ENCODE results near the gene KPNA4.
"Not testable (repeated sequence)": the region's sequence is repeated elsewhere in the genome, so short reads cannot be mapped to it uniquely, and the experiment has no call there.

The KPNA4 gene

GRCh38 chr3:160452251-160452650, 113.1 kb downstream of the KPNA4 start:
- DNase-seq (ENCODE audit: low read depth in 2 of 2, low spot score in 1 of 2), result not testable (repeated sequence)

- DNase-seq (ENCODE audit: low read depth in 2 of 2, low spot score in 1 of 2), result no peak
Measured at GRCh38 chr3:160451602-160452001, 113.8 kb downstream of the KPNA4 start.

- no peak for DNase-seq (ENCODE audit: low read depth in 2 of 2, low spot score in 1 of 2)
Measured at GRCh38 chr3:160450846-160451245, 114.5 kb downstream of the KPNA4 start.

- peak; percentile 85 to 92 for DNase-seq (ENCODE audit: low read depth in 2 of 2, low spot score in 1 of 2)
Measured at GRCh38 chr3:160449636-160450598, 115.5 kb downstream of the KPNA4 start, which contains the start of gene TRIM59. TSS of gene TRIM59 (minus strand) at chr3:160449786. CDS start at chr3:160439183, 10,603 bp downstream.

- peak in 1 of 2 donors; percentile 5 for DNase-seq (ENCODE audit: low read depth in 2 of 2, low spot score in 1 of 2)
Measured at GRCh38 chr3:160448845-160449635, 116.3 kb downstream of the KPNA4 start.

- no peak for DNase-seq (ENCODE audit: low read depth in 2 of 2, low spot score in 1 of 2)
Measured at GRCh38 chr3:160447544-160447943, 117.8 kb downstream of the KPNA4 start.

GRCh38 chr3:160446522-160447056, 118.8 kb downstream of the KPNA4 start:
- DNase-seq (ENCODE audit: low read depth in 2 of 2, low spot score in 1 of 2), result no peak

GRCh38 chr3:160445854-160446253, 119.5 kb downstream of the KPNA4 start:
- no peak for DNase-seq (ENCODE audit: low read depth in 2 of 2, low spot score in 1 of 2)

Data from stimulated activated CD8-positive, alpha-beta memory T cell treated with anti-CD3 and anti-CD28 coated beads, Interleukin-4, amount 100 ng/mL, for 4 hours (primary cell).